HG02884 (cell line): ENCODE measurements around the gene CCDC148.
"Not testable (repeated sequence)": the region's sequence is repeated elsewhere in the genome, so short reads cannot be mapped to it uniquely, and the experiment has no call there.

ENCODE experiments used
- ATAC-seq: cut with Tn5 transposase; IDR thresholded peaks from one replicate; pipeline ENCODE4 v1.9.1; 2021; ENCODE audit warnings: mild to moderate bottlenecking, moderate library complexity; ENCODE audit not compliant: unreplicated experiment

The CCDC148 gene

GRCh38 chr2:158484892-158485556 lies 28.5 kb upstream of the CCDC148 start:
- peak; percentile 58 for ATAC-seq

GRCh38 chr2:158482594-158482993 lies 26.0 kb upstream of the CCDC148 start:
- no peak for ATAC-seq

GRCh38 chr2:158481116-158481515 lies 24.6 kb upstream of the CCDC148 start:
- no peak for ATAC-seq

GRCh38 chr2:158478816-158479215 lies 22.3 kb upstream of the CCDC148 start:
- ATAC-seq = no peak

GRCh38 chr2:158478237-158478636 lies 21.7 kb upstream of the CCDC148 start:
- ATAC-seq = no peak

- no peak for ATAC-seq
These were observed 20.6 kb upstream of the CCDC148 start for GRCh38 chr2:158477202-158477601.

GRCh38 chr2:158474526-158475011 lies 18.0 kb upstream of the CCDC148 start:
- ATAC-seq = not testable (repeated sequence)

- ATAC-seq = no peak
These were observed 17.3 kb upstream of the CCDC148 start for GRCh38 chr2:158473719-158474392.

GRCh38 chr2:158473300-158473699 lies 16.7 kb upstream of the CCDC148 start:
- ATAC-seq = not testable (repeated sequence)

GRCh38 chr2:158472829-158473228 lies 16.3 kb upstream of the CCDC148 start:
- ATAC-seq = not testable (repeated sequence)

GRCh38 chr2:158467248-158467647 lies 10.7 kb upstream of the CCDC148 start:
- ATAC-seq = no peak

GRCh38 chr2:158464426-158465281 lies 8.1 kb upstream of the CCDC148 start:
- ATAC-seq = peak; percentile 78

GRCh38 chr2:158463496-158464095 lies 7.0 kb upstream of the CCDC148 start:
- no peak for ATAC-seq

GRCh38 chr2:158460632-158461297 lies 4.2 kb upstream of the CCDC148 start:
- no peak for ATAC-seq

GRCh38 chr2:158459161-158460003 lies 2.8 kb upstream of the CCDC148 start:
- ATAC-seq = no peak

GRCh38 chr2:158458617-158458920 lies 2.0 kb upstream of the CCDC148 start:
- ATAC-seq = no peak

- ATAC-seq = peak; percentile 38
These were observed 1.5 kb upstream of the CCDC148 start for GRCh38 chr2:158457826-158458616.

- ATAC-seq = peak; percentile 18
These were observed 706 bp upstream of the CCDC148 start for GRCh38 chr2:158457092-158457825.
